GM19025 (cell line): Measurements from ENCODE around the gene PLXNA1.

Experiments
- ATAC-seq: cut with Tn5 transposase; IDR thresholded peaks from one replicate; pipeline ENCODE4 v1.9.1; 2021; ENCODE audit warnings: mild to moderate bottlenecking, low read depth, moderate library complexity; ENCODE audit not compliant: unreplicated experiment

PLXNA1 gene

GRCh38 chr3:126964950-126965349, 18.0 kb upstream of the PLXNA1 start:
- no peak for ATAC-seq

- no peak for ATAC-seq
Measured at GRCh38 chr3:126965526-126966080, 17.3 kb upstream of the PLXNA1 start.

GRCh38 chr3:126967386-126967785, 15.5 kb upstream of the PLXNA1 start:
- no peak for ATAC-seq

- ATAC-seq: no peak
Measured at GRCh38 chr3:126968391-126969390, 14.2 kb upstream of the PLXNA1 start.

GRCh38 chr3:126969586-126969985, 13.3 kb upstream of the PLXNA1 start:
- ATAC-seq: no peak

- no peak for ATAC-seq
Measured at GRCh38 chr3:126970101-126970500, 12.8 kb upstream of the PLXNA1 start.

GRCh38 chr3:126970921-126971320, 12.0 kb upstream of the PLXNA1 start:
- no peak for ATAC-seq

- ATAC-seq: peak; percentile 57
Measured at GRCh38 chr3:126971891-126972351, 11.0 kb upstream of the PLXNA1 start.

GRCh38 chr3:126972866-126973265, 10.0 kb upstream of the PLXNA1 start:
- no peak for ATAC-seq

- ATAC-seq: no peak
Measured at GRCh38 chr3:126973814-126974213, 9.1 kb upstream of the PLXNA1 start.

GRCh38 chr3:126974756-126975155, 8.2 kb upstream of the PLXNA1 start:
- no peak for ATAC-seq

- ATAC-seq: no peak
Measured at GRCh38 chr3:126976906-126977305, 6.0 kb upstream of the PLXNA1 start.

- ATAC-seq: no peak
Measured at GRCh38 chr3:126977821-126978220, 5.1 kb upstream of the PLXNA1 start.

- no peak for ATAC-seq
Measured at GRCh38 chr3:126978291-126978690, 4.6 kb upstream of the PLXNA1 start.

- no peak for ATAC-seq
Measured at GRCh38 chr3:126979046-126979628, 3.8 kb upstream of the PLXNA1 start.

GRCh38 chr3:126980266-126980811, 2.6 kb upstream of the PLXNA1 start:
- no peak for ATAC-seq

GRCh38 chr3:126982126-126982470, 817 bp upstream of the PLXNA1 start:
- peak; percentile 32 for ATAC-seq

GRCh38 chr3:126983276-126983652, 349 bp downstream of the PLXNA1 start:
- peak; percentile 4 for ATAC-seq

- no peak for ATAC-seq
Measured at GRCh38 chr3:126983653-126984390, 907 bp downstream of the PLXNA1 start.

GRCh38 chr3:126984391-126985131, 1.6 kb downstream of the PLXNA1 start:
- no peak for ATAC-seq
